Mucosa of rectum (tissue), 2 donors: ENCODE results near the gene DDX5.

Experiments
- H3K27ac ChIP-seq, 2 donors: one replicate each; pipeline ENCODE4 v1.7.0; 2013; ENCODE audit warnings: inconsistent platforms in 2 of 2, low read depth in 2 of 2, low read length in 2 of 2
- H3K27me3 ChIP-seq, 2 donors: one replicate each; pipeline ENCODE4 v1.7.0; 2013; ENCODE audit warnings: low read length in 2 of 2; ENCODE audit not compliant: control insufficient read depth in 2 of 2, insufficient read depth in 2 of 2
- H3K36me3 ChIP-seq, 2 donors: one replicate each; pipeline ENCODE4 v1.7.0; 2013; ENCODE audit warnings: low read length in 2 of 2; ENCODE audit not compliant: control insufficient read depth in 2 of 2, insufficient read depth in 2 of 2
- H3K4me1 ChIP-seq, 2 donors: one replicate each; pipeline ENCODE4 v1.7.0; 2013; ENCODE audit warnings: low read length in 2 of 2, mild to moderate bottlenecking in 1 of 2; ENCODE audit not compliant: control insufficient read depth in 2 of 2, insufficient read depth in 2 of 2
- H3K4me3 ChIP-seq, 2 donors: one replicate each; pipeline ENCODE4 v1.7.0; 2013; ENCODE audit warnings: low read length in 2 of 2
- H3K9ac ChIP-seq, 2 donors: one replicate each; pipeline ENCODE4 v1.7.0; 2013; ENCODE audit warnings: low read length in 2 of 2, low read depth in 1 of 2, mild to moderate bottlenecking in 1 of 2
- H3K9me3 ChIP-seq, 2 donors: one replicate each; pipeline ENCODE4 v1.7.0; 2013; ENCODE audit warnings: low read length in 2 of 2; ENCODE audit not compliant: control insufficient read depth in 2 of 2
- donor health status: healthy.
- donor health status: Normal muscosa, but diverticular disease.

Gene DDX5

GRCh38 chr17:64502809-64503208 lies 3.3 kb downstream of the DDX5 start:
- no peak overlapping the region for H3K27ac ChIP-seq
- no peak overlapping the region for H3K4me3 ChIP-seq
- peaks cover 34% of the 10 kb centered on the region in 2 donors for H3K4me1 ChIP-seq
- H3K36me3 ChIP-seq: peaks cover 62 to 67% of the 10 kb centered on the region in 2 donors
- no peaks in the 10 kb centered on the region for H3K9me3 ChIP-seq
- no peaks in the 10 kb centered on the region for H3K27me3 ChIP-seq
- H3K9ac ChIP-seq: no peak overlapping the region

- H3K27me3 ChIP-seq: no peaks in the 10 kb centered on the region
- peaks cover 35 to 38% of the 10 kb centered on the region in 2 donors for H3K4me1 ChIP-seq
- H3K9me3 ChIP-seq: no peaks in the 10 kb centered on the region
- no peak overlapping the region for H3K27ac ChIP-seq
- H3K36me3 ChIP-seq: peaks cover 62 to 68% of the 10 kb centered on the region in 2 donors
- no peak overlapping the region for H3K9ac ChIP-seq
- no peak overlapping the region for H3K4me3 ChIP-seq
Observed at GRCh38 chr17:64502021-64502420, 4.1 kb downstream of the DDX5 start.

- Histone ChIP-seq H3K27ac (no peak overlapping the region), H3K4me1 (peaks cover 36 to 41% of the 10 kb centered on the region in 2 donors), H3K36me3 (peaks cover 62 to 68% of the 10 kb centered on the region in 2 donors)
Observed at GRCh38 chr17:64500862-64501765, 5.0 kb downstream of the DDX5 start.

GRCh38 chr17:64500487-64500859 lies 5.6 kb downstream of the DDX5 start:
- Histone ChIP-seq H3K4me1 (peaks cover 40 to 42% of the 10 kb centered on the region in 2 donors), H3K36me3 (peaks cover 62 to 68% of the 10 kb centered on the region in 2 donors), H3K9ac (no peak overlapping the region), H3K4me3 (no peak overlapping the region), H3K27ac (no peak overlapping the region), H3K27me3 (no peaks in the 10 kb centered on the region), H3K9me3 (no peaks in the 10 kb centered on the region)

More at GRCh38 chr17:64500862-64501765, 5.0 kb downstream of the DDX5 start:
- Histone ChIP-seq H3K9ac (no peak overlapping the region), H3K9me3 (no peaks in the 10 kb centered on the region), H3K27me3 (no peaks in the 10 kb centered on the region), H3K4me3 (no peak overlapping the region)

DNA sequence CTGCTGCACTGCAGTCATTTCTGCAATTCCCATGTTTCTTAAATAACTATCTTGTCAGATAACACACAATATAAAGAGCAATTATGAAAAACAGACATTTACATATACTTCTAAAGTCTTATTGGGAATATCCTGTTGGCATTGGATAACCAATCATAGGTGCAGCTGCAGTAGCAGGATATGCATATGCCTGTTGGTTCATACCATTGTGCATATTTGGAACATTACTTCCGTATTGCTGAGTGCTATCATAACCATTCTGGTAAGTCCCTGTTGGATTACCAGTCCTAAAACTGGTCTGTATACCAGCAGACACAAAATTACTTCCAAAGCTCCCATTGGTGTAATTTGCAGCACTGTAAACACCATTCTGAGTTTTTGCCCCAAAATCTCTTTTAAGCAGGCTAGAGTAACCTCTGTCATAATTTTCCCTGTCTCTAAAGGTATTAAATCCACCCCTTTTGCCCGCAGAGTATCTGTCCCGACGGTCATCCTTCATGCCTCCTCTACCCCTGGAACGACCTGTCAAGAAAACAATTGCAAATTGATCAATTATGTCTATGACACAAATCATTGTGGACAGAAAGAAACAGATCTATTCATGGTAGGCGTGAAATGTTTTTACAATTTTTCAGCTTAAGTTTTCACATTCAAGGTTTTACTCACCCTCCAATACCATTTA lies 6.1 kb downstream of the DDX5 start:
- Histone ChIP-seq H3K9me3 (no peaks in the 10 kb centered on the region), H3K4me3 (no peak overlapping the region), H3K9ac (no peak overlapping the region), H3K4me1 (peaks cover 40 to 42% of the 10 kb centered on the region in 2 donors), H3K36me3 (peaks cover 62 to 67% of the 10 kb centered on the region in 2 donors), H3K27ac (no peak overlapping the region), H3K27me3 (no peaks in the 10 kb centered on the region)

DNA sequence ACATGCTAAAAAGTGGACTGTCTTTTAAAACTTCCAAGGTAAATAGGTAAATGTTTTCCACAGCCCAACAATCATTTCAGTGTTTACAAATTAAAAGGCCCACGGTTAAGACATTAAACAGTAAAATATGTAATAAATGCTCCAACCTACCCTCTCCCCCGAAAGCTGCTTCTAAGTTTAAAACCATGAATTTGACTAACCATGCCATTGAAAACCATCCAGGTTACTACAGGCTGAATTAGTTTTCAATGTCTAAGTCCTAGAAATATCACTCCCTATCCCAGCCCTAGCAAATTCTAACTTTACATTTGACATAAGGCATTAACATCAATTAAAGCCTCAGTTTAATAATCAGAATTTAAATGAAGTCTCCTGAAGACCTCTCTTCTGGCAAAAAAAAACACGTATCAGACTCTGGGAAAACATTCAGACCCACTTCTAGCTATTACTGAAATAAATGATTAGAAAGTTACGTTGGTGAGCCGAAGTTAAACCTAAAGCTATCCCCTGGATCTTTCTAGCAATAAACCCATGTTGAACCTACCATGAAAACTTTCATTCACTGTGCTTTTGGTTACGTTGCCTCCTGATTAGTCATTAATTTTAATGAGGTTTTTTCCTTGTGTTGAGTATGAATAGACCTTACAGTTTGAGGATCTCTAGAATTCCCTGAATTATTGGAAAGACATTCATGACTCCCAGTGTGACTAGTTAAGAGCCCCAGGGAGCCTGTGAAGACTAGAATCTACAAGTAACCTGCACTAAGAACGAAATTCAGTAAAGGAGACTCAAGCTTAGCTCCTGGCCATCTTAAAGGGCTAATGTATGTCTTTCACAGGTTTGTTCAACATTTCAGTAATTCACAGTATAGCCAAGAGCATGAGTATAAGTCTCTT lies 7.5 kb downstream of the DDX5 start:
- no peak overlapping the region for H3K4me3 ChIP-seq
- H3K36me3 ChIP-seq: peaks cover 53% of the 10 kb centered on the region in 2 donors
- no peaks in the 10 kb centered on the region for H3K9me3 ChIP-seq
- no peak overlapping the region for H3K9ac ChIP-seq
- peaks cover 29 to 33% of the 10 kb centered on the region in 2 donors for H3K4me1 ChIP-seq
- H3K27me3 ChIP-seq: no peaks in the 10 kb centered on the region
- H3K27ac ChIP-seq: peak overlapping the region in 1 of 2 donors; percentile 8

DNA sequence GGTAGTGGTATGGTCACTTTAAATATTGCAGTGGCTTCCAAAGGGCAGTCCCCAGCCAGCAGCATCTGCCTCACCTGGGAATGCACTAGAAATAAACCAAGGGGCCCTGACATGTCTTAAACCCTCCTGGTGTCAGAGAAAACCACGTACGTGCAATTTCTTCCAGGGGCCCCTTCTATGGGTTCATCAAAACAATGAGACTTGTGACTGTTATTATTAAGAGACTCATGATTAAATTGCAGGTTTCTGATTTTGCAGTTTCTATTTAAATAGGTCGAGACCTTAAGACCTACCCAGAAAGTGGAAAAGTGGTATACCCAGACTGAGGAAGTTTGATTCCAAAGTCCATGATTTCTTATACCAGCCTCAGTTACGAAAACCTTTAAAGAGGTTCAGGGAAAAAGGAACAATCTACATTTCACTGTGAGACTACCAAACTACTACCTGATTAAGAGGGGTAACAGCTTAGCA lies 8.5 kb downstream of the DDX5 start:
- H3K9me3 ChIP-seq: no peaks in the 10 kb centered on the region
- H3K27ac ChIP-seq: peak overlapping the region; percentile 89 to 90
- H3K36me3 ChIP-seq: peaks cover 47 to 48% of the 10 kb centered on the region in 2 donors
- H3K4me1 ChIP-seq: peaks cover 24 to 27% of the 10 kb centered on the region in 2 donors
- peak overlapping the region; percentile 74 to 80 for H3K9ac ChIP-seq
- H3K27me3 ChIP-seq: no peaks in the 10 kb centered on the region
- H3K4me3 ChIP-seq: peak overlapping the region; percentile 88

DNA sequence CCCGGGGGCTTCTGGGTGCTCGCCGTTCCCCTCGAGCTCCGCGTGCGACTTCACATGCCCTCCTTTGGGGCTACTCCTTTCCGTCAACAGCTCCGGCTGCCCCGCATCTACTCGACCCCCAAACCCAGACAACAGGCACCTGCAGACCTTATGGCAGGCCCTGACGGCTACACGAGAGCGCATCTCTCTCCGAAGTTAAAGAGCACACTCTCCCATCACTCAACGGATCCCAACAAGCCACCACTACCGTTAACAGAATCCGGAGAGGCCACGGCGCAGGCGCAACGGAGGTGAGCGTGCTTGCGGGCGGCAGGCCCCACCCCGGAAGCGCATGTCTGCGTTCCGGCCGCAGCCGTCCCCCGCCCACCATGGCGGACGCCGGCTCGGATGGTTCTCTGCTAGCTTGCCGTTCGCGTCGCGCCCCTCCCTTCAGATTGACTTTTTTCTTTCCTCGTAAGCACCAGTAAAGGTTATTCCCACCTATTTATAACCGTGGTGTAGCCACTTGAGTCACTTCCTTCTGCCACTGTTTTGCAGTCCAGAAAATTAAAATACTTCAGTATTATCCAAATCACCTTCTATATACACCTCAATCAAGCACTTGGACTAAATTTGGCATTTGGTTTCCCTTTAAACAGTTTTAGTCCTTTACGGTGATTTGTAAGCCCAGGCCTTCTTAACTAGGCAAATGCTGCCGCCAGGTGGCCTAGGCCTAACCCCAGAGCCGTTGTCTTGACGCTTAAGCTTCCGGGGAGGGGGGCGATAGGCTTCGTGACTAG lies 9.1 kb downstream of the DDX5 start, which contains the start of gene POLG2:
Gene POLG2, minus strand, starts transcription at position 269 of the 779 bp plus-strand sequence. Its CDS starts 86 bp downstream, at position 183.
- H3K36me3 ChIP-seq: peaks cover 42 to 44% of the 10 kb centered on the region in 2 donors
- no peaks in the 10 kb centered on the region for H3K27me3 ChIP-seq
- H3K4me3 ChIP-seq: peak within 1 kb of the TSS; percentile 88
- H3K9ac ChIP-seq: peak within 1 kb of the TSS; percentile 74 to 80
- no peaks in the 10 kb centered on the region for H3K9me3 ChIP-seq
- H3K4me1 ChIP-seq: peaks cover 23 to 24% of the 10 kb centered on the region in 2 donors
- H3K27ac ChIP-seq: peak within 1 kb of the TSS; percentile 89 to 90

DNA sequence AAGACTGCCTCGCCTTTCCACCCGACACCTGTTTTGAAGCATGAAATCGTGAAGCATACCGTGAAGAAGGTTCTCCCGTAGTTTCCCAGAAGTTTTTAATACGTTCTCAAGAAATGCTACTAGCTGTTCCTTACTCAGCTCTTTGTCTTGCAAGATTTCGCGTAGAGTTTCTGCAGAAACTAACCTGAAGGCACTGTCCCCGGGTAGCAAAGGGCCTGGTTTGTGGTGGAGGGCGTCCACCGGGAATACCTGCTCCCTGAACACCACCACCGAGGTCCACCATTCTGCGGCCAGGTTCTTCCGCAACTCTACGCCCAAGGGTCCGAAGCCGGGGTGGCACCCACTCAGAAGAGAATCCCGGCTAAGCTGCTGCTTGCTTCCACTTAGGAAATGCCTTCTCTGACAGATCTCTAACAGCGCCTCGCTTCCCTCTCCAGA lies 9.7 kb downstream of the DDX5 start:
- H3K27me3 ChIP-seq: no peaks in the 10 kb centered on the region
- H3K4me3 ChIP-seq: peak overlapping the region; percentile 88
- no peaks in the 10 kb centered on the region for H3K9me3 ChIP-seq
- peaks cover 23 to 24% of the 10 kb centered on the region in 2 donors for H3K4me1 ChIP-seq
- peaks cover 36 to 40% of the 10 kb centered on the region in 2 donors for H3K36me3 ChIP-seq
- H3K9ac ChIP-seq: peak overlapping the region; percentile 74 to 80
- H3K27ac ChIP-seq: peak overlapping the region; percentile 89 to 90
